GM10266 (cell line): Measurements from ENCODE around the gene TRAPPC2B.

Experiments
- DNase-seq: peaks from one replicate; pipeline ENCODE4 v3.0.0; 2012; ENCODE audit errors: extremely low spot score
- CTCF ChIP-seq: IDR thresholded peaks from 2 replicates; pipeline ENCODE4 v1.5.1; 2012; ENCODE audit warnings: mild to moderate bottlenecking, low read depth; ENCODE audit not compliant: control insufficient read depth, insufficient read depth; ENCODE audit errors: missing control alignments

The TRAPPC2B gene

GRCh38 chr19:57389730-57390598 lies 26.6 kb downstream of the TRAPPC2B start, which contains the start of gene ZNF548:
Gene ZNF548, plus strand, starts transcription at chr19:57389854. Its CDS starts 246 bp downstream, at chr19:57390100.
- DNase-seq: peak; percentile 85
- peak; percentile 15 for TF ChIP-seq CTCF

- no peak for TF ChIP-seq CTCF
- no peak for DNase-seq
Observed at GRCh38 chr19:57395710-57396109, 32.4 kb downstream of the TRAPPC2B start.

- no peak for DNase-seq
- no peak for TF ChIP-seq CTCF
Observed at GRCh38 chr19:57398868-57399267, 35.5 kb downstream of the TRAPPC2B start.

- no peak for TF ChIP-seq CTCF
- no peak for DNase-seq
Observed at GRCh38 chr19:57403737-57404563, 40.6 kb downstream of the TRAPPC2B start.

- peak; percentile 87 for TF ChIP-seq CTCF
- peak; percentile 63 for DNase-seq
Observed at GRCh38 chr19:57406516-57407123, 43.3 kb downstream of the TRAPPC2B start.

GRCh38 chr19:57410877-57411671 lies 47.7 kb downstream of the TRAPPC2B start, which contains the start of gene ZNF17:
Gene ZNF17, plus strand, starts transcription at chr19:57411161. Its CDS starts 2,455 bp downstream, at chr19:57413616.
- no peak for TF ChIP-seq CTCF

More at GRCh38 chr19:57410877-57411671, 47.7 kb downstream of the TRAPPC2B start, which contains the start of gene ZNF17:
- DNase-seq: peak; percentile 88
